A549 (cell line): ENCODE measurements around the gene SELL.

Experiments
- CTCF ChIP-seq: fragments of >200 bp; sonication (Bioruptor Twin); formaldehyde crosslinking; IDR thresholded peaks from 3 replicates; pipeline ENCODE4 v1.5.1; 2016
- MYC ChIP-seq: IDR thresholded peaks from 2 replicates; pipeline ENCODE4 v1.6.1; 2012; ENCODE audit warnings: mild to moderate bottlenecking, inconsistent platforms, low read length, improper control_type of control experiment, borderline replicate concordance
- TF ChIP-seq, protein P1 (sequence below): IDR thresholded peaks from 2 replicates; pipeline ENCODE4 v1.6.1; 2012

- no peak for TF ChIP-seq MYC
- TF ChIP-seq CTCF: no peak
- TF ChIP-seq, protein P1, sequence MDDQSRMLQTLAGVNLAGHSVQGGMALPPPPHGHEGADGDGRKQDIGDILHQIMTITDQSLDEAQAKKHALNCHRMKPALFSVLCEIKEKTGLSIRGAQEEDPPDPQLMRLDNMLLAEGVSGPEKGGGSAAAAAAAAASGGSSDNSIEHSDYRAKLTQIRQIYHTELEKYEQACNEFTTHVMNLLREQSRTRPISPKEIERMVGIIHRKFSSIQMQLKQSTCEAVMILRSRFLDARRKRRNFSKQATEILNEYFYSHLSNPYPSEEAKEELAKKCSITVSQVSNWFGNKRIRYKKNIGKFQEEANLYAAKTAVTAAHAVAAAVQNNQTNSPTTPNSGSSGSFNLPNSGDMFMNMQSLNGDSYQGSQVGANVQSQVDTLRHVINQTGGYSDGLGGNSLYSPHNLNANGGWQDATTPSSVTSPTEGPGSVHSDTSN: no peak
These were observed 63.2 kb downstream of the SELL start for GRCh38 chr1:169648187-169648586.
